HEK293 (cell line): ENCODE data around the gene METTL6.

Source experiments
- CTCF ChIA-PET: fragments of 350-600 bp; formaldehyde crosslinking; extraction: SDS; loops from one replicate; lab custom pipeline; 2021; ENCODE audit warnings: antibody characterized with exemption; lab: Yijun Ruan, JAX
- POLR2A ChIA-PET: fragments of 300-600 bp; formaldehyde crosslinking; extraction: SDS; loops from one replicate; lab custom pipeline; 2020; ENCODE audit warnings: antibody characterized with exemption, inconsistent platforms; lab: Yijun Ruan, JAX
- H3K27ac ChIP-seq: fragments of 200-500 bp; sonication (Bioruptor generic); 2 replicates; pipeline ENCODE4 v1.5.1; 2014; ENCODE audit warnings: low read depth, low read length, control low read depth, inconsistent platforms; ENCODE audit errors: extremely low read depth
- H3K36me3 ChIP-seq, 2 experiments: fragments of 200-500 bp in 1 of 2; sonication (Bioruptor generic) in 1 of 2; 1 replicate in 1 of 2; 2 replicates in 1 of 2; pipeline ENCODE4 v1.5.1; 2014 to 2017; ENCODE audit warnings: inconsistent platforms in 2 of 2, low read length in 2 of 2; ENCODE audit not compliant: control insufficient read depth in 2 of 2, insufficient read depth in 1 of 2
- H3K4me1 ChIP-seq: fragments of 200-500 bp; sonication (Bioruptor generic); 2 replicates; pipeline ENCODE4 v1.5.1; 2014; ENCODE audit warnings: mild to moderate bottlenecking, low read length, inconsistent platforms; ENCODE audit not compliant: control insufficient read depth, insufficient read depth
- H3K4me3 ChIP-seq: 2 replicates; pipeline ENCODE4 v1.5.1; 2011; ENCODE audit warnings: low read depth, mild to moderate bottlenecking, control low read depth, low read length, moderate library complexity
- H3K9me3 ChIP-seq: fragments of 200-500 bp; sonication (Bioruptor generic); 2 replicates; pipeline ENCODE4 v1.5.1; 2014; ENCODE audit warnings: low read depth, low read length, inconsistent platforms; ENCODE audit not compliant: control insufficient read depth, insufficient read depth
- BCL11A ChIP-seq: fragments of 450-650 bp; formaldehyde crosslinking; IDR thresholded peaks from 2 replicates; pipeline ENCODE4 v1.5.1; 2016; ENCODE audit warnings: low read depth, missing biosample characterization, missing genetic modification characterization
- IKZF3 ChIP-seq: fragments of 450-650 bp; IDR thresholded peaks from 2 replicates; pipeline ENCODE4 v1.5.0; 2018; ENCODE audit warnings: missing biosample characterization, mild to moderate bottlenecking, missing genetic modification characterization, moderate library complexity
- MEIS1 ChIP-seq: sonication (generic); formaldehyde crosslinking; IDR thresholded peaks from 2 replicates; pipeline ENCODE4 v1.8.1; 2022; ENCODE audit warnings: missing genetic modification reagents, mild to moderate bottlenecking, borderline replicate concordance
- SCRT1 ChIP-seq: fragments of 450-650 bp; formaldehyde crosslinking; IDR thresholded peaks from 2 replicates; pipeline ENCODE4 v1.5.1; 2016; ENCODE audit warnings: missing biosample characterization, missing genetic modification characterization, borderline replicate concordance
- YY2 ChIP-seq: fragments of 450-650 bp; formaldehyde crosslinking; IDR thresholded peaks from 2 replicates; pipeline ENCODE4 v1.5.1; 2016; ENCODE audit warnings: missing biosample characterization, missing genetic modification characterization
- ZFHX2 ChIP-seq: fragments of 450-650 bp; formaldehyde crosslinking; conservative IDR thresholded peaks from 2 replicates; pipeline ENCODE4 v1.5.1; 2016; ENCODE audit warnings: missing biosample characterization, missing genetic modification characterization
- ZFP3 ChIP-seq: fragments of 450-650 bp; formaldehyde crosslinking; IDR thresholded peaks from 2 replicates; pipeline ENCODE4 v1.5.1; 2016; ENCODE audit warnings: low read depth, missing biosample characterization, missing genetic modification characterization
- ZFP41 ChIP-seq: fragments of 450-650 bp; formaldehyde crosslinking; IDR thresholded peaks from 2 replicates; pipeline ENCODE4 v1.5.1; 2016; ENCODE audit warnings: missing biosample characterization, missing genetic modification characterization, borderline replicate concordance
- ZNF221 ChIP-seq: fragments of 450-650 bp; formaldehyde crosslinking; IDR thresholded peaks from 2 replicates; pipeline ENCODE4 v1.5.1; 2017; ENCODE audit warnings: missing biosample characterization, missing genetic modification characterization, borderline replicate concordance
- ZNF23 ChIP-seq: fragments of 450-650 bp; formaldehyde crosslinking; IDR thresholded peaks from 2 replicates; pipeline ENCODE4 v1.5.1; 2016; ENCODE audit warnings: missing biosample characterization, missing genetic modification characterization, borderline replicate concordance
- ZNF341 ChIP-seq: fragments of 450-650 bp; formaldehyde crosslinking; IDR thresholded peaks from 2 replicates; pipeline ENCODE4; 2016; ENCODE audit warnings: low read depth, missing biosample characterization, missing genetic modification characterization
- ZNF350 ChIP-seq: fragments of 450-650 bp; formaldehyde crosslinking; IDR thresholded peaks from 2 replicates; pipeline ENCODE4 v1.5.0; 2017; ENCODE audit warnings: missing biosample characterization, mild to moderate bottlenecking, missing genetic modification characterization
- ZNF354C ChIP-seq: fragments of 450-650 bp; formaldehyde crosslinking; IDR thresholded peaks from 2 replicates; pipeline ENCODE4 v1.5.1; 2016; ENCODE audit warnings: missing biosample characterization, missing genetic modification characterization, low read depth, borderline replicate concordance
- ZNF366 ChIP-seq: fragments of 450-650 bp; formaldehyde crosslinking; conservative IDR thresholded peaks from 2 replicates; pipeline ENCODE4 v1.5.1; 2016; ENCODE audit warnings: missing biosample characterization, missing genetic modification characterization
- ZNF404 ChIP-seq: fragments of 450-650 bp; formaldehyde crosslinking; IDR thresholded peaks from 2 replicates; pipeline ENCODE4 v1.5.1; 2017; ENCODE audit warnings: missing biosample characterization, missing genetic modification characterization
- ZNF48 ChIP-seq: fragments of 450-650 bp; formaldehyde crosslinking; IDR thresholded peaks from 2 replicates; pipeline ENCODE4 v1.5.1; 2016; ENCODE audit warnings: missing biosample characterization, missing genetic modification characterization
- ZNF596 ChIP-seq: fragments of 450-650 bp; IDR thresholded peaks from 2 replicates; pipeline ENCODE4 v1.5.0; 2018; ENCODE audit warnings: missing biosample characterization, mild to moderate bottlenecking, missing genetic modification characterization, moderate library complexity
- TF ChIP-seq, protein P1 (sequence below): fragments of 450-650 bp; formaldehyde crosslinking; IDR thresholded peaks from 2 replicates; pipeline ENCODE4 v1.5.1; 2016; ENCODE audit warnings: missing biosample characterization, missing genetic modification characterization
- TF ChIP-seq, protein P2 (sequence below): fragments of 450-650 bp; formaldehyde crosslinking; IDR thresholded peaks from 2 replicates; pipeline ENCODE4; 2016; ENCODE audit warnings: missing biosample characterization, missing genetic modification characterization
- TF ChIP-seq, protein P3 (sequence below): fragments of 450-650 bp; formaldehyde crosslinking; IDR thresholded peaks from 2 replicates; pipeline ENCODE4 v1.5.1; 2016; ENCODE audit warnings: missing biosample characterization, missing genetic modification characterization, low read depth
- TF ChIP-seq, protein P4 (sequence below): fragments of 450-650 bp; formaldehyde crosslinking; IDR thresholded peaks from 2 replicates; pipeline ENCODE4 v1.5.1; 2016; ENCODE audit warnings: missing biosample characterization, missing genetic modification characterization

Gene METTL6

DNA sequence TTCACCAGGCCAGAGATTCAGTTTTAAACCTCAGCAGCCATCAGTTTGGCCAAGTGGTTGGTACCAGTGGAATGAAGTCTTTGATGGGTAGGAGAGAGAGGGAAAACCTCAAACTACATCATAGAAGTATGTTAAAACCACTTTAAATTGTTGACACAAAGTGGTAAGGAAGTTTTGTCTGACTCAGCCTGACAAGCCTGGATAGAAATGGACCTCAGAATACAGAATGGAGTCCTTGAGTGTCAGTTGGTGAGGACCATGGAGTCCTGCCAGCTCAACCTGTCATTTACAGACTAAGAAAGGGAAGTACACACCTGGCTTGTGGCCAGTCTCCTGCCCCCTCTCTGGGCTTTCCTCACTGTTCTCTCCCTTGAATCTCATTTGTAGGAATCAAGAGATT, 12.1 kb upstream of the METTL6 start:
- no peaks in the 10 kb centered on the region for H3K9me3 ChIP-seq
- no peak for TF ChIP-seq ZNF366 (tag by site-specific recombination)
- TF ChIP-seq, protein P1, sequence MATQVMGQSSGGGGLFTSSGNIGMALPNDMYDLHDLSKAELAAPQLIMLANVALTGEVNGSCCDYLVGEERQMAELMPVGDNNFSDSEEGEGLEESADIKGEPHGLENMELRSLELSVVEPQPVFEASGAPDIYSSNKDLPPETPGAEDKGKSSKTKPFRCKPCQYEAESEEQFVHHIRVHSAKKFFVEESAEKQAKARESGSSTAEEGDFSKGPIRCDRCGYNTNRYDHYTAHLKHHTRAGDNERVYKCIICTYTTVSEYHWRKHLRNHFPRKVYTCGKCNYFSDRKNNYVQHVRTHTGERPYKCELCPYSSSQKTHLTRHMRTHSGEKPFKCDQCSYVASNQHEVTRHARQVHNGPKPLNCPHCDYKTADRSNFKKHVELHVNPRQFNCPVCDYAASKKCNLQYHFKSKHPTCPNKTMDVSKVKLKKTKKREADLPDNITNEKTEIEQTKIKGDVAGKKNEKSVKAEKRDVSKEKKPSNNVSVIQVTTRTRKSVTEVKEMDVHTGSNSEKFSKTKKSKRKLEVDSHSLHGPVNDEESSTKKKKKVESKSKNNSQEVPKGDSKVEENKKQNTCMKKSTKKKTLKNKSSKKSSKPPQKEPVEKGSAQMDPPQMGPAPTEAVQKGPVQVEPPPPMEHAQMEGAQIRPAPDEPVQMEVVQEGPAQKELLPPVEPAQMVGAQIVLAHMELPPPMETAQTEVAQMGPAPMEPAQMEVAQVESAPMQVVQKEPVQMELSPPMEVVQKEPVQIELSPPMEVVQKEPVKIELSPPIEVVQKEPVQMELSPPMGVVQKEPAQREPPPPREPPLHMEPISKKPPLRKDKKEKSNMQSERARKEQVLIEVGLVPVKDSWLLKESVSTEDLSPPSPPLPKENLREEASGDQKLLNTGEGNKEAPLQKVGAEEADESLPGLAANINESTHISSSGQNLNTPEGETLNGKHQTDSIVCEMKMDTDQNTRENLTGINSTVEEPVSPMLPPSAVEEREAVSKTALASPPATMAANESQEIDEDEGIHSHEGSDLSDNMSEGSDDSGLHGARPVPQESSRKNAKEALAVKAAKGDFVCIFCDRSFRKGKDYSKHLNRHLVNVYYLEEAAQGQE = no peak
- no peak for TF ChIP-seq ZNF341 (tag by site-specific recombination)
- no peak for TF ChIP-seq ZNF354C (tag by site-specific recombination)
- TF ChIP-seq YY2 (tag by site-specific recombination) = no peak
- TF ChIP-seq ZNF221 (tag by site-specific recombination) = no peak
- TF ChIP-seq IKZF3 (tag by site-specific recombination) = no peak
- TF ChIP-seq BCL11A (tag by site-specific recombination) = no peak
- TF ChIP-seq, protein P2, sequence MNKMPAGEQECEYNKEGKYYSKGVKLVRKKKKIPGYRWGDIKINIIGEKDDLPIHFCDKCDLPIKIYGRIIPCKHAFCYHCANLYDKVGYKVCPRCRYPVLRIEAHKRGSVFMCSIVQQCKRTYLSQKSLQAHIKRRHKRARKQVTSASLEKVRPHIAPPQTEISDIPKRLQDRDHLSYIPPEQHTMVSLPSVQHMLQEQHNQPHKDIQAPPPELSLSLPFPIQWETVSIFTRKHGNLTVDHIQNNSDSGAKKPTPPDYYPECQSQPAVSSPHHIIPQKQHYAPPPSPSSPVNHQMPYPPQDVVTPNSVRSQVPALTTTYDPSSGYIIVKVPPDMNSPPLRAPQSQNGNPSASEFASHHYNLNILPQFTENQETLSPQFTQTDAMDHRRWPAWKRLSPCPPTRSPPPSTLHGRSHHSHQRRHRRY (tag by site-specific recombination) = no peak
- TF ChIP-seq, protein P3, sequence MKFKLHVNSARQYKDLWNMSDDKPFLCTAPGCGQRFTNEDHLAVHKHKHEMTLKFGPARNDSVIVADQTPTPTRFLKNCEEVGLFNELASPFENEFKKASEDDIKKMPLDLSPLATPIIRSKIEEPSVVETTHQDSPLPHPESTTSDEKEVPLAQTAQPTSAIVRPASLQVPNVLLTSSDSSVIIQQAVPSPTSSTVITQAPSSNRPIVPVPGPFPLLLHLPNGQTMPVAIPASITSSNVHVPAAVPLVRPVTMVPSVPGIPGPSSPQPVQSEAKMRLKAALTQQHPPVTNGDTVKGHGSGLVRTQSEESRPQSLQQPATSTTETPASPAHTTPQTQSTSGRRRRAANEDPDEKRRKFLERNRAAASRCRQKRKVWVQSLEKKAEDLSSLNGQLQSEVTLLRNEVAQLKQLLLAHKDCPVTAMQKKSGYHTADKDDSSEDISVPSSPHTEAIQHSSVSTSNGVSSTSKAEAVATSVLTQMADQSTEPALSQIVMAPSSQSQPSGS (tag by site-specific recombination) = no peak
- no peak for TF ChIP-seq ZNF48 (tag by site-specific recombination)
- no peak for TF ChIP-seq ZNF23
- TF ChIP-seq ZFHX2 (tag by site-specific recombination) = no peak
- H3K4me3 ChIP-seq = no peak overlapping the region
- ChIA-PET CTCF (interaction anchor here (0.5 to 0.6 kb wide), 2 partner anchors 10 to 118 kb away, joined by 3 read pairs; no protein-coding TSS in a partner anchor), POLR2A (no interaction called here)
- H3K27ac ChIP-seq = no peak overlapping the region
- no peaks in the 10 kb centered on the region for H3K4me1 ChIP-seq
- peaks cover 69 to 94% of the 10 kb centered on the region in 2 experiments for H3K36me3 ChIP-seq

DNA sequence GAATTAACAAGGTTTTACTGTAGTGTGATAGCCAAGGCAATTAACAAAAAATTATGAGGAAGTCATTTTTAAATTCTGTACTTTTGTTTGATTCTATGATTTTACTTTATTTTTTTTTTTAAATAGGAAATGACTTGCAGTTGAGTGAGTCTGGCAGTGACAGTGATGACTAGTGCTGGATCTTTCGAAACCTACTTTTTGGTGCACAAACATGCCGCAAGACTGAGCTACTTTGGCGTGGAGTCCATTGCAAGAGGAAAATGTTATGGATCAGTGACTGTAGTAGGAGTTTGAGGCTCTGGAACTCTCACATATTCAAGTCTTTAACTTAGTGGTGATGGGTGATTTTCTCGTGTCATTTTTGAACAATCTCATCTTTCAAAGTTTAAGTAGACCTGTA, 11.6 kb upstream of the METTL6 start:
- POLR2A ChIA-PET = no interaction called here
- H3K36me3 ChIP-seq = peaks cover 74 to 97% of the 10 kb centered on the region in 2 experiments
- no peak for TF ChIP-seq ZNF404 (tag by site-specific recombination)
- TF ChIP-seq ZFP3 (tag by site-specific recombination) = no peak
- no peak for TF ChIP-seq MEIS1 (CRISPR knock-in tag)
- no peak for TF ChIP-seq SCRT1 (tag by site-specific recombination)
- no peak for TF ChIP-seq ZFP41
- TF ChIP-seq ZNF350 = no peak
- TF ChIP-seq, protein P4, sequence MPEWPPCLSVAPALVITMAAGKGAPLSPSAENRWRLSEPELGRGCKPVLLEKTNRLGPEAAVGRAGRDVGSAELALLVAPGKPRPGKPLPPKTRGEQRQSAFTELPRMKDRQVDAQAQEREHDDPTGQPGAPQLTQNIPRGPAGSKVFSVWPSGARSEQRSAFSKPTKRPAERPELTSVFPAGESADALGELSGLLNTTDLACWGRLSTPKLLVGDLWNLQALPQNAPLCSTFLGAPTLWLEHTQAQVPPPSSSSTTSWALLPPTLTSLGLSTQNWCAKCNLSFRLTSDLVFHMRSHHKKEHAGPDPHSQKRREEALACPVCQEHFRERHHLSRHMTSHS (tag by site-specific recombination) = no peak
- no peak for TF ChIP-seq ZNF596

More for the DNA sequence above, 11.6 kb upstream of the METTL6 start:
- H3K4me3 ChIP-seq = no peak overlapping the region
- H3K27ac ChIP-seq = no peak overlapping the region
- no peaks in the 10 kb centered on the region for H3K4me1 ChIP-seq
- H3K9me3 ChIP-seq = no peaks in the 10 kb centered on the region
- CTCF ChIA-PET = interaction anchor here (0.6 kb wide), 2 partner anchors 34 to 118 kb away, joined by 3 to 6 read pairs; no protein-coding TSS in a partner anchor
